K562 (cell line): ENCODE data around the gene ORMDL2.

Experiments used
- CBX5 ChIP-seq: IDR thresholded peaks from 2 replicates; pipeline ENCODE4 v1.6.1; 2014; ENCODE audit warnings: low read depth, borderline replicate concordance
- CREB3L1 ChIP-seq: fragments of 450-650 bp; IDR thresholded peaks from 2 replicates; pipeline ENCODE4 v1.6.1; 2014; ENCODE audit warnings: low read depth, mild to moderate bottlenecking, moderate library complexity, borderline replicate concordance
- E2F3 ChIP-seq: fragments of 250-450 bp; sonication (Bioruptor Pico); IDR thresholded peaks from 2 replicates; pipeline ENCODE4 v1.4.0; 2020; ENCODE audit warnings: mild to moderate bottlenecking
- GATA2 ChIP-seq: sonication (generic); formaldehyde crosslinking; IDR thresholded peaks from 2 replicates; pipeline ENCODE4 v1.4.0; 2020; ENCODE audit warnings: mild to moderate bottlenecking, missing genetic modification reagents
- HNRNPH1 ChIP-seq: fragments of 200-400 bp; formaldehyde crosslinking; optimal IDR thresholded peaks from 2 replicates; pipeline ENCODE3; 2017; ENCODE audit warnings: low read depth, mild to moderate bottlenecking, low read length, moderate library complexity
- IRF1 ChIP-seq: sonication (generic); formaldehyde crosslinking; IDR thresholded peaks from 2 replicates; pipeline ENCODE4 v1.8.0; 2022; ENCODE audit warnings: missing genetic modification reagents, mild to moderate bottlenecking, borderline replicate concordance
- MAFK ChIP-seq: IDR thresholded peaks from 2 replicates; pipeline ENCODE4 v1.6.1; 2011; ENCODE audit warnings: low read length, improper control_type of control experiment
- MEF2A ChIP-seq: IDR thresholded peaks from 2 replicates; pipeline ENCODE4 v1.6.1; 2011; ENCODE audit warnings: low read depth, mild to moderate bottlenecking, low read length, moderate library complexity; ENCODE audit not compliant: control insufficient read depth
- POLR2AphosphoS5 ChIP-seq: IDR thresholded peaks from 2 replicates; pipeline ENCODE4 v1.6.1; 2011; ENCODE audit warnings: mild to moderate bottlenecking, low read depth, low read length, moderate library complexity; ENCODE audit not compliant: control insufficient read depth, insufficient read depth
- TRIM24 ChIP-seq, 2 experiments: fragments of 450-650 bp; IDR thresholded peaks; 2 replicates each; pipeline ENCODE4 v1.6.1; 2016
- ZNF232 ChIP-seq: sonication (generic); formaldehyde crosslinking; IDR thresholded peaks from 2 replicates; pipeline ENCODE4 v1.8.0; 2022; ENCODE audit warnings: mild to moderate bottlenecking, missing genetic modification reagents
- ZNF766 ChIP-seq: fragments of 200-800 bp; sonication (Bioruptor generic); conservative IDR thresholded peaks from 2 replicates; pipeline ENCODE4 v1.6.1; 2016; ENCODE audit warnings: missing genetic modification characterization, missing compliant biosample characterization
- ZSCAN29 ChIP-seq: fragments of 450-650 bp; IDR thresholded peaks from 2 replicates; pipeline ENCODE4 v1.6.1; 2017
- ZZZ3 ChIP-seq: fragments of 450-650 bp; IDR thresholded peaks from 2 replicates; pipeline ENCODE4 v1.6.1; 2016; ENCODE audit warnings: antibody characterized with exemption, mild to moderate bottlenecking, moderate library complexity

GRCh38 chr12:55847603-55848291, 29.9 kb downstream of the ORMDL2 start:
- TF ChIP-seq ZSCAN29 (no peak), ZNF232 (CRISPR knock-in tag) (no peak), HNRNPH1 (no peak), GATA2 (no peak), IRF1 (CRISPR knock-in tag) (no peak), CBX5 (no peak), ZZZ3 (no peak), MAFK (no peak), ZNF766 (CRISPR knock-in tag) (0 out of 2 replicates have a peak, but pooled peaks have one; percentile 26), TRIM24 (IDR thresholded peaks at IDR 0.05) (no peak), POLR2AphosphoS5 (no peak), MEF2A (no peak), CREB3L1 (no peak), E2F3 (CRISPR knock-in tag) (no peak)
